Adrenal gland (tissue), 12 donors: ENCODE results near the gene IQGAP2. TPM values are rescaled to one million over a fixed set of nuclear protein-coding genes. Genes with fewer than 3 reads are reported as not detected.

Source experiments
- DNase-seq, 7 donors: peaks; one replicate each; pipeline ENCODE4 v3.0.0-alpha.2; 2019 to 2020
- H3K27ac ChIP-seq, 5 donors: fragments of 200-600 bp; sonication (generic) in 4 of 5; 1 replicate in 3 of 5; 2 replicates in 2 of 5; pipeline versions ENCODE4 v1.5.1 to v1.8.0; 2016 to 2020; ENCODE audit warnings: mild to moderate bottlenecking in 1 of 5
- H3K27me3 ChIP-seq: fragments of 200-600 bp; 2 replicates; pipeline ENCODE4 v1.8.0; 2021
- H3K36me3 ChIP-seq, 2 donors: fragments of 200-600 bp; replicated peaks in 1 of 2; 1 replicate in 1 of 2; 2 replicates in 1 of 2; pipeline versions ENCODE4 v1.5.1 to v1.8.0; 2018 to 2022
- H3K4me1 ChIP-seq, 2 donors: fragments of 200-600 bp; replicated peaks in 1 of 2; 1 replicate in 1 of 2; 2 replicates in 1 of 2; pipeline versions ENCODE4 v1.5.1 to v1.8.0; 2018 to 2021
- H3K4me3 ChIP-seq, 4 donors: fragments of 200-600 bp; sonication (generic) in 3 of 4; one replicate each; pipeline ENCODE4 v1.5.1; 2016 to 2018
- H3K9me3 ChIP-seq, 3 donors: fragments of 200-600 bp; sonication (generic) in 1 of 3; replicated peaks in 1 of 3; 1 replicate in 2 of 3; 2 replicates in 1 of 3; pipeline versions ENCODE4 v1.5.1 to v1.8.0; 2016 to 2021
- POLR2A ChIP-seq, 2 donors: fragments of 450-650 bp; IDR thresholded peaks; one replicate each; pipeline ENCODE4 v1.6.1; 2017; ENCODE audit warnings: antibody characterized with exemption in 2 of 2, mild to moderate bottlenecking in 2 of 2, moderate library complexity in 1 of 2
- WGBS, 4 donors: extraction: QIAGEN DNeasy Blood & Tissue Kit in 2 of 4; methylation state at CpG; one replicate each; pipeline versions ENCODE4 v1.1.5 to v1.1.7; 2013 to 2017; 5-methylcytosine and 5-hydroxymethylcytosine counted together
- intact Hi-C, 2 donors: fragments of 100-400 bp; cut with DNase I; formaldehyde crosslinking; loops; one replicate each; pipeline versions ENCODE4 v1.14.1 to v1.15.0; 2022 to 2023
- polyA plus RNA-seq, 3 donors: library from polyadenylated mRNA; stranded (reverse); fragments of 200-250 nt in 2 of 3; fragments of 350-450 nt in 1 of 3; fragmentation: Illumina TruSeq in 1 of 3; extraction: RNeasy Lipid Tissue Mini Kit (QIAGEN cat#74804) in 1 of 3; gene quantifications; one replicate each; pipeline ENCODE4 v1.2.3, GENCODE V29; 2013 to 2014
- total RNA-seq, 9 donors: library from RNA; depleted of rRNA in 4 of 9; stranded (reverse); fragments of >200 nt in 4 of 9; fragments of 120-200 nt in 1 of 9; fragmentation: NEBNext Ultra II Directional in 1 of 9; extraction: Animal tissue kit (Norgen Biotek cat#: 25700) in 1 of 9; gene quantifications; one replicate each; pipeline versions ENCODE4 v1.1.0 to v1.2.4, GENCODE V29; 2013 to 2023
- TF ChIP-seq, protein P1 (sequence below), 6 experiments: fragments of 450-650 bp in 4 of 6; fragments of 200-600 bp in 2 of 6; sonication (generic) in 1 of 6; IDR thresholded peaks; 1 replicate in 5 of 6; 2 replicates in 1 of 6; pipeline versions ENCODE4 v1.5.1 to v1.8.0; 2016 to 2021; ENCODE audit warnings: antibody characterized with exemption in 6 of 6, mild to moderate bottlenecking in 2 of 6, moderate library complexity in 1 of 6
- donor health status: healthy with polysubstance abuse.
- donor health status: Bipolar disorder and iron deficiency.
- donor health status: DM: yes; HTN: yes; CAD: no.
- donor health status: DM: no; HTN: no; CAD: no.
- donor health status: DM: no; HTN: no; CAD: no.
- donor health status: DM: yes; HTN: yes; CAD: no.

The IQGAP2 gene
- total and polyA plus RNA-seq, 12 donors, result 14.9 to 77.3 (median 36.1) TPM

DNA sequence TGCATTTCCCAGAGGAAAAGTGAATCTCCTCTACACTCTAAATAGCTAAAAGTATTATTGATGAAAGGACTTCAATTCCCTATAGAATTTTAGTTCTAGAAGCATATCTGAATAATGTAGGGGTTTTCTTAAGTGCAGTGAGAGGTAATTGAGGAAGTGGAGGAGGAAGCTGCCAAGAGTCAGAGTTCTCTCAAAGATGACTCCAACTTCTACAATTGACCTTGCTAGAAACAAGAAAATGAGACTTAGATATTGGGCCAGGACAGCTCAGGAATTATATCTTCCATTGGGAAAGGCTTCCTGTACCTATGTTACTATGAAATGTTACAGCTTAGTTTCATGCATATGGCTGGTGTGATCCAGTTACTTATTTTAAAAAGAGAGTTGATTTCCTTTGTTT is 302.5 kb downstream of the IQGAP2 start:
- intact Hi-C loops, result no loop called here
- no peaks in the 10 kb centered on the region for H3K36me3 ChIP-seq

DNA sequence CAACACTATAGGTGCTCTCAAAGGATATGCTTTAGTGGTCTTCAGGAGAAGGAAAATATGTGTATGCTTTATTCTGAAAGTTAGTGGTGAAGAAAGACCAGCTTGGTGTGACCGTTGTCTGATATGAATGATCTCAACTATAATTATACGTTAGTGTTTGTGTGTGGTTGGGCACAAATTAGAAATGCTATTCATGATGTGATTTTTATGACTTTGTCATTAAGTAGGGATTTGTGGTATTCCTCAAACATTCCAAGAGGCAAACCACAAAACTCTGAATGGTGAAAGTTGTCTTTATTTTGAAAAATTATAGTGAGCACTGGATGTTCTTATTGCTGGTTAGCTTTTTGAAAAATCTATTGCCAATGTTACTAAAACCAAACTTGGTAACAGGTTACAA is 306.7 kb downstream of the IQGAP2 start:
- WGBS, 4 donors, result 80 to 93% (median 91%) methylated on average over 2 of the region's 2 CpGs
- no peaks in the 10 kb centered on the region for H3K36me3 ChIP-seq

More for the DNA sequence above, 302.5 kb downstream of the IQGAP2 start:
- no peaks in the 10 kb centered on the region for H3K9me3 ChIP-seq
- no peaks in the 10 kb centered on the region for H3K4me1 ChIP-seq
- TF ChIP-seq, protein P1, sequence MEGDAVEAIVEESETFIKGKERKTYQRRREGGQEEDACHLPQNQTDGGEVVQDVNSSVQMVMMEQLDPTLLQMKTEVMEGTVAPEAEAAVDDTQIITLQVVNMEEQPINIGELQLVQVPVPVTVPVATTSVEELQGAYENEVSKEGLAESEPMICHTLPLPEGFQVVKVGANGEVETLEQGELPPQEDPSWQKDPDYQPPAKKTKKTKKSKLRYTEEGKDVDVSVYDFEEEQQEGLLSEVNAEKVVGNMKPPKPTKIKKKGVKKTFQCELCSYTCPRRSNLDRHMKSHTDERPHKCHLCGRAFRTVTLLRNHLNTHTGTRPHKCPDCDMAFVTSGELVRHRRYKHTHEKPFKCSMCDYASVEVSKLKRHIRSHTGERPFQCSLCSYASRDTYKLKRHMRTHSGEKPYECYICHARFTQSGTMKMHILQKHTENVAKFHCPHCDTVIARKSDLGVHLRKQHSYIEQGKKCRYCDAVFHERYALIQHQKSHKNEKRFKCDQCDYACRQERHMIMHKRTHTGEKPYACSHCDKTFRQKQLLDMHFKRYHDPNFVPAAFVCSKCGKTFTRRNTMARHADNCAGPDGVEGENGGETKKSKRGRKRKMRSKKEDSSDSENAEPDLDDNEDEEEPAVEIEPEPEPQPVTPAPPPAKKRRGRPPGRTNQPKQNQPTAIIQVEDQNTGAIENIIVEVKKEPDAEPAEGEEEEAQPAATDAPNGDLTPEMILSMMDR (IDR thresholded peaks at IDR 0.05), result no peak
- no peak for TF ChIP-seq POLR2A (IDR thresholded peaks at IDR 0.05)
- H3K4me3 ChIP-seq, result no peak overlapping the region
- no peaks in the 10 kb centered on the region for H3K27me3 ChIP-seq
- DNase-seq, result no peak
- no peak overlapping the region for H3K27ac ChIP-seq

DNA sequence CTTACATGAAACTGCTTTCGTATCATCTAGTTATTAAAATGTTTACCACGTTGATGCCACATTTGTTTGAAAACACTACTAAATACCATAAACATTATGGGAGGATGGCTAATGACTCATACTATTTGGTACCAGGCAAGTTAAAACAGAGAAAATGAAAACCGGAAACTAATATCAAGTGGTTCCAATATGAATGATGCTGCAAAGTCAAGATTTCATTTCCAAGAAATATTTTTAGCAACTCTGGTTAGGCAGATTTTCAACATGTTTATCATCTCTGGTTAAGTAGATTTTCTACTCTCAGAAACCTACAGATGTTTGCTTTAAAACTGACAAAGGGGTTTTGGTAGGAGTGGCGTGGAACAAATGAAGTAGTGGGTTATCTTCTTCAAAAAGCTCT is 307.9 kb downstream of the IQGAP2 start:
- H3K27me3 ChIP-seq, result no peaks in the 10 kb centered on the region
- H3K4me3 ChIP-seq, result no peak overlapping the region
- no peaks in the 10 kb centered on the region for H3K9me3 ChIP-seq
- no peak for DNase-seq
- H3K36me3 ChIP-seq, result no peaks in the 10 kb centered on the region
- 78 to 84% (median 83%) methylated on average over 4 of the region's 4 CpGs for WGBS, 4 donors
- no peak overlapping the region for H3K27ac ChIP-seq
- TF ChIP-seq POLR2A (IDR thresholded peaks at IDR 0.05), result no peak
- TF ChIP-seq, protein P1 (IDR thresholded peaks at IDR 0.05), result no peak
- H3K4me1 ChIP-seq, result peaks cover 0 to 10% of the 10 kb centered on the region in 2 donors
- intact Hi-C loops, result no loop called here

More for the DNA sequence above, 306.7 kb downstream of the IQGAP2 start:
- no peak for TF ChIP-seq POLR2A (IDR thresholded peaks at IDR 0.05)
- TF ChIP-seq, protein P1 (IDR thresholded peaks at IDR 0.05), result no peak
- no peak overlapping the region for H3K4me3 ChIP-seq
- intact Hi-C loops, result no loop called here
- H3K27ac ChIP-seq, result no peak overlapping the region
- DNase-seq, result no peak
- peaks cover 0 to 1% of the 10 kb centered on the region in 2 donors for H3K4me1 ChIP-seq
- H3K9me3 ChIP-seq, result no peaks in the 10 kb centered on the region
- no peaks in the 10 kb centered on the region for H3K27me3 ChIP-seq

DNA sequence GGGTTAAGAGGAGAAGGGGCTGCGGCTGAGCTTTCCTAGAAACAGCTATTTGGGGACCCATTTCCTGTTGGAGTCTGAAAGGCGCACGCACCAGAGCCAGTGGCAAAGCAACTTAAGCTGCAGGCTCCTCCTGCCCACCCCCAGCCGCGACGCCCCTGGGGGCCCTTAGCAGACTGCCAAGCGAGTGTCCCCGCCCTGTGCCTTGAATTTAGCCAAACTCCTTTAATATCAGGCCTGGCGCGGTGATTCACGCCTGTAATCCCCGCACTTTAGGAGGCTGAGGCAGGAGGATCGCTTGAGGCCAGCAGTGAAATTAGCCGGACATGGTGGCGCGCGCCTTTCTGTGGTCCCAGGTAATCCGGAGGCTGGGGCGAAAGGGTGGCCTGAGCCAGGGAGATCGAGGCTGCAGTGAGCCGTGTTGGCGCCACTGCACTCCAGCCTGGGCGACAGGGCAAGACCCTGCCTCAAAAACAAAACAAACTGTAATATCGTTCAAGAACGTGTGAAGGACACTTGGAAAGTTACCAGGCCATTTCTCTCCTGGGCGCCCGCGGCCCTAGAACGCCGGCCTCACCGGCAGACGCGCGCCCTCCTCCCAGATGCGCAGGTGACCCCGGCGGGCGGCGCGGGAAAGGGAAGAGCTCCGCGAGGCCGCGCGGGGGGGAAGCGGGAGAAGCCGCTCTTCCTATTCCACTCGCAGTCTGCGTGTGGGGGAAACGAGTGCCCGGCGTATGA is 311.8 kb downstream of the IQGAP2 start:
- intact Hi-C loops, result no loop called here

More for the DNA sequence above, 311.8 kb downstream of the IQGAP2 start:
- Histone ChIP-seq H3K4me1 (peaks cover 6 to 18% of the 10 kb centered on the region in 2 donors), H3K9me3 (no peaks in the 10 kb centered on the region), H3K27ac (peak overlapping the region in 1 of 5 donors; percentile 61), H3K4me3 (peak overlapping the region in 2 of 4 donors; percentile 83 to 93), H3K36me3 (no peaks in the 10 kb centered on the region), H3K27me3 (no peaks in the 10 kb centered on the region)
- no peak for TF ChIP-seq POLR2A (IDR thresholded peaks at IDR 0.05)
- TF ChIP-seq, protein P1 (IDR thresholded peaks at IDR 0.05), result no peak
- DNase-seq, result peak in 3 of 7 donors; percentile 21 to 30 (median 30)
- 18 to 32% (median 19%) methylated on average over 44 to 52 of the region's 52 CpGs for WGBS, 4 donors
